GM13976 (cell line): Measurements from ENCODE around the gene CXCL8.

Experiments
- DNase-seq: peaks from one replicate; pipeline ENCODE4 v3.0.0; 2012; ENCODE audit warnings: low spot score
- CTCF ChIP-seq: IDR thresholded peaks from 2 replicates; pipeline ENCODE4 v1.5.1; 2012; ENCODE audit warnings: borderline replicate concordance, mild to moderate bottlenecking; ENCODE audit not compliant: insufficient read depth; ENCODE audit errors: extremely low read depth, missing control alignments, control extremely low read depth
- in situ Hi-C: fragments of 300-500 bp; cut with MboI; formaldehyde crosslinking; loops from one replicate; pipeline ENCODE4 v1.12.0; 2022; ENCODE audit warnings: low sequenced_read_pairs, mixed read lengths, inconsistent platforms; ENCODE audit not compliant: unreplicated experiment

CXCL8 gene

DNA sequence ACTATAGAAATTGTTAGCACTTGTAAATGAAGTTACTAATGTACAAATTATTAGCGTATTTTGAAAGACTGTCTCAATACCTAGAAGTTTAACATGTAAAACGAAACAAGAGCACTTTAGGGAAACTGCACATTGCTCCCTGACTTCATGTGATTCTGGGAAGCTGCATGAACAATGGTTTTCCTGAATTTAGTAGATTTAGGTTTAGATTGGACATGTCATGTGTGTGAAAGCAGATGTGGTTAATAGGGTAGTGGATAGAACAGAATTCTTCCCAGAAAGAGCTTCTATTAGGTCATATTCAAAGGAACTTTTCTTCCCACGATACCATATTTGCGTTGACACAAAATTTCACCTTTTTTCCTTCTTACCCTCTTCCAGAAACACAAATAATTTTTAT, 14.9 kb upstream of the CXCL8 start:
- TF ChIP-seq CTCF, result no peak
- no peak for DNase-seq
- in situ Hi-C loops, result no loop called here

DNA sequence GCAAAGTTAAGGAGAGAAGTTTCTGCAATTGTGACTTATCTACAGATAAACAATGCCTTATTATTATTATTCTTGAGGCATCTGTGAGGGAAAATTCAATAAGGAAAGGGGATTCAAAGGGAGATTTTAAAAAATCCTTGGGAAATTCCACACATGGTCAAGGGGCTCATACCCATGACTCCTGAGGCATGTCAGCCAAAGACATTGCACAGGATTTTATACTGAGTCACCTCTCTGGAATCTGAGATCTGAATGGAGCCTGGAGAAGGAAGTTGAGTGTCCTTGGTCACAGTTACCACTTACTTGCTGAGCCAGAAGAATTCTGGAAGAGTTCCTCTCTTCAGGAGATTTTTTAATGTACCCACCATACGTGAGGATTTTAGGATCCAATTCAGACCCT, 14.4 kb upstream of the CXCL8 start:
- in situ Hi-C loops, result no loop called here
- TF ChIP-seq CTCF, result no peak
- no peak for DNase-seq

GRCh38 chr4:73727685-73728084, 12.7 kb upstream of the CXCL8 start:
- TF ChIP-seq CTCF, result no peak
- no peak for DNase-seq
- in situ Hi-C loops, result no loop called here

DNA sequence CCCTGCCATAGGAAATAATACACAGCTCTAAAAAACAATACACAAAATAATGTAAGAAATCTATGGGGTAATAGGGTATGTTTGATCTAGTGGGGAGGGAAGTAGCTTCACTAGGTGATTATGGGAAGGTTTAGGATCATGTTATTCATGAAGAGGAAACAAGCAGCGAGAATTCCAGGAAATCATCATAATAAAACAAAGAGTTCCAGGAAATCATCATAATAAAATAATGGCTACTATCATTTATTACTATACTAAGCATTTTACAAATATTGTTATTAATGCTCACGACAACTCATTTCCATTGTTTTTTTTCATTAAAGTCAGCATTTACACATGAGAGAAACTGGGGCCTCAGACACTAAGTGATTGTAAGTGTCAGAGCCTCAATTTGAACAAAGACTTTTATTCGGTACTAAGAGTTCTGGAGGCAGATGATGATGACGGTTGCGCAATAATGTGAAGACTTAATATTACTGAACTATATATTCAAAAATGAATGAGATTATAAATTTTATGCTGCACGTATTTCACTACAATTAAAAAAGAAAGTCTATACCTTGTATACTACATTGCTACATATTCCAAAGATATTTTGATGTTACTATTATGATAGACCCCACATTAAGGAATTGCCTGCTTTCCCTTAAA, 12.2 kb upstream of the CXCL8 start:
- DNase-seq, result no peak
- no peak for TF ChIP-seq CTCF
- in situ Hi-C loops, result no loop called here

DNA sequence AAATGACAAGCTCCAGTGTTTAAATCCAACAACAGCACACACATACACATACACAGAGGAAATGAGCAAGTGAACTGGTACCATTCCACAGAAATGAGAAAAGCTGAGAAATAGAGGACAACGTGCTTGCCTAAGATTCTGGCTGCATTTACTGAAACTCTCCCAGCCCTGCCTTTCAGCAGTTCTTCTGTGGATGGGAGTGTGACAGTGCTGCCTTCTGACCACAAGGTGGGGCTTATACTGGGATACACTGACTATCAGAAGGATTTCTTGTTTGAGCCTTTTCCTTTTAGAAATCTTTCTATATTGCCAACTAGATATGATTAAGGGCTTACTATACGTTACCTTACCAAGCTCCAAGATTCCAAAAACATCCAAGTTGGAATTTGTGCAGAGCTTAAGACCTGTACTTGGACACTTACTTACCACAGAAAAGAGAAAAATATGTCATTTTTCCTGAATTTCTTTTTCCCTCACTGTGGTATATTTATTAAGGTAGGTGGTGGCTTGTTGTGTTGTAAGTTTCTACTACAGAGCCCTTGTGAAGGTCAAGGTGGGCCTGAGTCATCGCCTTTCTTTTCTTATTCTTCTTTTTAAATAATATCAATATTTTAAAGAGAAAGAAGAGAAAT, 10.7 kb upstream of the CXCL8 start:
- peak; percentile 47 for TF ChIP-seq CTCF
- in situ Hi-C loops, result no loop called here
- peak; percentile 21 for DNase-seq

GRCh38 chr4:73730292-73730691, 10.1 kb upstream of the CXCL8 start:
- in situ Hi-C loops, result no loop called here
- no peak for TF ChIP-seq CTCF
- no peak for DNase-seq
